OCI-LY1 (cell line): ENCODE measurements around the gene KRABD2.

ENCODE experiments used
- H2AFZ ChIP-seq: fragments of 200-600 bp; sonication (generic), shearing (Covaris generic); 2 replicates; pipeline ENCODE4 v1.6.0; 2014; ENCODE audit warnings: antibody characterized with exemption, mild to moderate bottlenecking, low read length
- H3F3A ChIP-seq: fragments of 200-600 bp; sonication (generic), shearing (Covaris generic); 2 replicates; pipeline ENCODE4 v1.6.0; 2014; ENCODE audit warnings: mild to moderate bottlenecking, antibody characterized with exemption, low read length, moderate library complexity; ENCODE audit not compliant: insufficient read depth
- H3K27ac ChIP-seq: fragments of 200-600 bp; sonication (generic); 2 replicates; pipeline ENCODE4 v1.5.1; 2014; ENCODE audit warnings: low read length, mixed run types, mild to moderate bottlenecking, low read depth; ENCODE audit not compliant: poor library complexity, severe bottlenecking
- H3K27me3 ChIP-seq: fragments of 200-600 bp; sonication (generic); 2 replicates; pipeline ENCODE4 v1.6.0; 2014; ENCODE audit warnings: antibody characterized with exemption, mild to moderate bottlenecking, low read length, moderate library complexity; ENCODE audit not compliant: insufficient read depth
- H3K36me3 ChIP-seq: fragments of 200-600 bp; sonication (generic); 2 replicates; pipeline ENCODE4 v1.6.1; 2014; ENCODE audit warnings: mild to moderate bottlenecking, antibody characterized with exemption, low read length, moderate library complexity, mixed read lengths; ENCODE audit not compliant: insufficient read depth
- H3K4me1 ChIP-seq: fragments of 200-600 bp; sonication (generic); 2 replicates; pipeline ENCODE4 v1.5.1; 2014; ENCODE audit warnings: mild to moderate bottlenecking, low read length, moderate library complexity; ENCODE audit not compliant: insufficient read depth, severe bottlenecking
- H3K4me2 ChIP-seq: fragments of 200-600 bp; sonication (generic), shearing (Covaris generic); 2 replicates; pipeline ENCODE4 v1.6.1; 2014; ENCODE audit warnings: low read length
- H3K4me3 ChIP-seq: fragments of 200-600 bp; sonication (generic); 2 replicates; pipeline ENCODE4 v1.5.1; 2014; ENCODE audit warnings: low read length, low read depth, mild to moderate bottlenecking, mixed read lengths; ENCODE audit not compliant: poor library complexity, severe bottlenecking
- H3K79me2 ChIP-seq: fragments of 200-600 bp; shearing (Covaris generic); 2 replicates; pipeline ENCODE4 v1.6.1; 2016; ENCODE audit warnings: mixed run types, low read length, mixed read lengths; ENCODE audit not compliant: insufficient read depth
- H3K9ac ChIP-seq: fragments of 200-600 bp; sonication (generic), shearing (Covaris generic); 2 replicates; pipeline ENCODE4 v1.6.1; 2014; ENCODE audit warnings: mild to moderate bottlenecking, low read length, mixed read lengths
- H3K9me2 ChIP-seq: fragments of 200-600 bp; sonication (generic), shearing (Covaris generic); 2 replicates; pipeline ENCODE4 v1.6.1; 2014; ENCODE audit warnings: low read depth, mild to moderate bottlenecking, low read length, mixed read lengths
- H3K9me3 ChIP-seq: fragments of 200-600 bp; shearing (Covaris generic); 2 replicates; pipeline ENCODE4 v1.6.1; 2014; ENCODE audit warnings: low read length, mixed read lengths
- H4K20me1 ChIP-seq: fragments of 200-600 bp; sonication (generic), shearing (Covaris generic); 2 replicates; pipeline ENCODE4 v1.6.0; 2016; ENCODE audit warnings: mild to moderate bottlenecking, low read length; ENCODE audit not compliant: insufficient read depth
- CTCF ChIP-seq: fragments of 200-600 bp; sonication (generic), shearing (Covaris generic); IDR thresholded peaks from 2 replicates; pipeline ENCODE4 v1.5.1; 2017; ENCODE audit warnings: mild to moderate bottlenecking, antibody characterized with exemption, low read length, moderate library complexity, mixed read lengths
- EZH2 ChIP-seq: fragments of 200-600 bp; sonication (generic), shearing (Covaris generic); IDR thresholded peaks from 2 replicates; pipeline ENCODE4 v1.8.0; 2017; ENCODE audit warnings: borderline replicate concordance, mixed run types, mild to moderate bottlenecking, antibody characterized with exemption, low read length, moderate library complexity, mixed read lengths

Gene KRABD2

GRCh38 chr17:8369944-8370343 is 6.6 kb downstream of the KRABD2 start:
- Histone ChIP-seq H3K9ac (no peak overlapping the region), H2AFZ (no peak overlapping the region), H3K36me3 (peaks cover 11% of the 10 kb centered on the region; the same call in 1 of the 2 replicates), H4K20me1 (no peaks in the 10 kb centered on the region), H3K79me2 (no peaks in the 10 kb centered on the region), H3F3A (no peaks in the 10 kb centered on the region), H3K9me2 (no peaks in the 10 kb centered on the region), H3K4me1 (no peaks in the 10 kb centered on the region), H3K4me2 (no peak overlapping the region), H3K4me3 (no peak overlapping the region), H3K27ac (no peak overlapping the region), H3K9me3 (no peaks in the 10 kb centered on the region), H3K27me3 (no peaks in the 10 kb centered on the region)
- no peak for TF ChIP-seq CTCF
- TF ChIP-seq EZH2: no peak

- no peak overlapping the region for H2AFZ ChIP-seq
- H3F3A ChIP-seq: no peaks in the 10 kb centered on the region
- no peaks in the 10 kb centered on the region for H3K9me3 ChIP-seq
- no peak overlapping the region for H3K4me3 ChIP-seq
- TF ChIP-seq EZH2: no peak
- no peak for TF ChIP-seq CTCF
- H3K9ac ChIP-seq: no peak overlapping the region
- no peaks in the 10 kb centered on the region for H4K20me1 ChIP-seq
- H3K27me3 ChIP-seq: no peaks in the 10 kb centered on the region
- no peaks in the 10 kb centered on the region for H3K4me1 ChIP-seq
- H3K4me2 ChIP-seq: no peak overlapping the region
- H3K27ac ChIP-seq: no peak overlapping the region
- H3K9me2 ChIP-seq: no peaks in the 10 kb centered on the region
- H3K79me2 ChIP-seq: no peaks in the 10 kb centered on the region
- peaks cover 11% of the 10 kb centered on the region; the same call in 1 of the 2 replicates for H3K36me3 ChIP-seq
Observed at GRCh38 chr17:8368193-8368592, 8.3 kb downstream of the KRABD2 start.

GRCh38 chr17:8366231-8366630 is 10.3 kb downstream of the KRABD2 start:
- H4K20me1 ChIP-seq: no peaks in the 10 kb centered on the region
- H3K79me2 ChIP-seq: no peaks in the 10 kb centered on the region
- H3K9ac ChIP-seq: no peak overlapping the region
- no peak overlapping the region for H3K4me3 ChIP-seq
- peaks cover 11% of the 10 kb centered on the region; the same call in 1 of the 2 replicates for H3K36me3 ChIP-seq
- H3K4me2 ChIP-seq: no peak overlapping the region
- TF ChIP-seq CTCF: no peak
- no peak for TF ChIP-seq EZH2
- H3K4me1 ChIP-seq: no peaks in the 10 kb centered on the region
- no peak overlapping the region for H3K27ac ChIP-seq
- H3K9me3 ChIP-seq: no peaks in the 10 kb centered on the region
- H3F3A ChIP-seq: no peaks in the 10 kb centered on the region
- H3K9me2 ChIP-seq: no peaks in the 10 kb centered on the region
- no peak overlapping the region for H2AFZ ChIP-seq
- H3K27me3 ChIP-seq: no peaks in the 10 kb centered on the region
